Measurements from ENCODE around the gene PROP1.

GRCh38 chr5:177966009-177966838 is 29.8 kb downstream of the PROP1 start:
- TF ChIP-seq CTCF (IDR thresholded peaks at IDR 0.05) (no peak), ESRRA (IDR thresholded peaks at IDR 0.05; ENCODE audit: borderline replicate concordance, low read length) (no peak), CHD2 (IDR thresholded peaks at IDR 0.05; ENCODE audit: low read length, partially characterized antibody) (no peak), REST (IDR thresholded peaks at IDR 0.05) (no peak), PHF8 (IDR thresholded peaks at IDR 0.05; ENCODE audit: borderline replicate concordance, low read depth) (no peak), ELK1 (IDR thresholded peaks at IDR 0.05; ENCODE audit: low read depth, low read length) (no peak), RAD21 (conservative IDR thresholded peaks at IDR 0.05 in 1 of 2, IDR thresholded peaks at IDR 0.05 in 1 of 2) (no peak), HMGXB4 (CRISPR knock-in tag; IDR thresholded peaks at IDR 0.05; ENCODE audit: borderline replicate concordance) (no peak)

Measured in A549 (cell line).